Spleen (tissue), 7 donors: ENCODE results near the gene PARD6G.

Experiments used
- POLR2A ChIP-seq, 3 donors: fragments of 450-650 bp; IDR thresholded peaks; one replicate each; pipeline ENCODE4 v1.5.1; 2017; ENCODE audit warnings: antibody characterized with exemption in 3 of 3, mild to moderate bottlenecking in 1 of 3
- POLR2AphosphoS5 ChIP-seq, 3 donors: sonication (generic); formaldehyde crosslinking; IDR thresholded peaks; one replicate each; pipeline ENCODE4 v1.5.1; 2017; ENCODE audit warnings: antibody characterized with exemption in 3 of 3
- TF ChIP-seq, protein P1 (sequence below), 11 experiments: fragments of 200-600 bp in 7 of 11; fragments of 450-650 bp in 4 of 11; sonication (generic) in 4 of 11; IDR thresholded peaks in 8 of 11; conservative IDR thresholded peaks in 3 of 11; 1 replicate in 7 of 11; 2 replicates in 4 of 11; pipeline versions ENCODE4 v1.4.0 to v1.8.0; 2016 to 2021; ENCODE audit warnings: antibody characterized with exemption in 11 of 11, inconsistent platforms in 4 of 11, mild to moderate bottlenecking in 1 of 11
- donor health status: DM: no; HTN: no; CAD: no; lungs with moderate emphysema.
- donor health status: DM: no; HTN: no; CAD: no.
- donor health status: DM: no; HTN: no; CAD: no.

DNA sequence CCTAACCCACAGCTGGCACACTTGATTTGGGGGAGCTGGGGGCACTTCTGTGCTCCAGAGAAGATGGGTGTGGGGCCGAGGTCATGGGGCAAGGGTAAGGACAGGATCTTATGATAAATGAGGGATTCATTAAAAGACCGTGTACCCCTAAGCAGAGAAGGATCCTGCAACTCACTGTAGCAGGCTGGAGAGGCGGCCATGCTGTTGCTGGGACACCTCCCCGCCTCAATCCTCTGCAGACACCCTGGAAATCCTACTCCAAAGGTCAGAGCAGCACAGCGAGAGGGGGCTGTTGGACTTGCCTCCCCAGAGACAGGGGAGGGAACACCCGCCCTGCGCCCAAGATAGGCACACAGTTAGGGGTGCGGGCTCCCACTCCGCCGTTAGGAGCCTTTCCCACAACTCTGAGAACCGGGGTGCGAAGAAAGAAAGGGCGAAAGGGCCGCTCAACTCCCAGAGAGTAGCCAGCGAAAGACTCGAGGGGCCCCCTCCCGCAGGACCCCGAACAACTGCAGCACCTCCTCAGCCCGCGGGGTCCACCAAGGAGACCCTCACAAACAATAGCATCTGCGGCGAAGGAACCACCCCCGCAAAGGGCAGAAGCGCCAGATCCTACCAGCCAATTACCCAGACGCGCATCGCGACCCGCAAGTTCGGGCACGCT lies 1.4 kb downstream of the PARD6G start:
- TF ChIP-seq, protein P1, sequence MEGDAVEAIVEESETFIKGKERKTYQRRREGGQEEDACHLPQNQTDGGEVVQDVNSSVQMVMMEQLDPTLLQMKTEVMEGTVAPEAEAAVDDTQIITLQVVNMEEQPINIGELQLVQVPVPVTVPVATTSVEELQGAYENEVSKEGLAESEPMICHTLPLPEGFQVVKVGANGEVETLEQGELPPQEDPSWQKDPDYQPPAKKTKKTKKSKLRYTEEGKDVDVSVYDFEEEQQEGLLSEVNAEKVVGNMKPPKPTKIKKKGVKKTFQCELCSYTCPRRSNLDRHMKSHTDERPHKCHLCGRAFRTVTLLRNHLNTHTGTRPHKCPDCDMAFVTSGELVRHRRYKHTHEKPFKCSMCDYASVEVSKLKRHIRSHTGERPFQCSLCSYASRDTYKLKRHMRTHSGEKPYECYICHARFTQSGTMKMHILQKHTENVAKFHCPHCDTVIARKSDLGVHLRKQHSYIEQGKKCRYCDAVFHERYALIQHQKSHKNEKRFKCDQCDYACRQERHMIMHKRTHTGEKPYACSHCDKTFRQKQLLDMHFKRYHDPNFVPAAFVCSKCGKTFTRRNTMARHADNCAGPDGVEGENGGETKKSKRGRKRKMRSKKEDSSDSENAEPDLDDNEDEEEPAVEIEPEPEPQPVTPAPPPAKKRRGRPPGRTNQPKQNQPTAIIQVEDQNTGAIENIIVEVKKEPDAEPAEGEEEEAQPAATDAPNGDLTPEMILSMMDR (IDR thresholded peaks at IDR 0.05 in 8 of 11, conservative IDR thresholded peaks at IDR 0.05 in 3 of 11), result no peak
- no peak for TF ChIP-seq POLR2A (IDR thresholded peaks at IDR 0.05)
- no peak for TF ChIP-seq POLR2AphosphoS5 (IDR thresholded peaks at IDR 0.05)
